Measurements from ENCODE around the gene SV2A. TPM values are rescaled to one million over a fixed set of nuclear protein-coding genes. Genes with fewer than 3 reads are reported as not detected.
"Not testable (repeated sequence)": the region's sequence is repeated elsewhere in the genome, so short reads cannot be mapped to it uniquely, and the experiment has no call there.

SV2A gene
- total and polyA plus RNA-seq, 9 donors, result 2.7 to 7.3 (median 4.1) TPM

- no peak overlapping the region for H3K4me3 ChIP-seq (ENCODE audit: low read length)
- no peaks in the 10 kb centered on the region for H3K27me3 ChIP-seq (ENCODE audit: control insufficient read depth, insufficient read depth, low read length)
- H3K36me3 ChIP-seq (ENCODE audit: control insufficient read depth, insufficient read depth, low read length), result peaks cover 2% of the 10 kb centered on the region
- no peak overlapping the region for H3K27ac ChIP-seq (ENCODE audit: low read length)
- no peaks in the 10 kb centered on the region for H3K9me3 ChIP-seq (replicated peaks; ENCODE audit: control insufficient read depth, low read depth, low read length)
- no peak for DNase-seq
- 50% methylated on average over 1 of the region's 1 CpG for WGBS (ENCODE audit: insufficient coverage)
- H3K4me1 ChIP-seq (ENCODE audit: control insufficient read depth, insufficient read depth, low read length), result peaks cover 9% of the 10 kb centered on the region
Measured at GRCh38 chr1:149879556-149879955, 38.1 kb downstream of the SV2A start.

GRCh38 chr1:149877211-149877946 is 40.3 kb downstream of the SV2A start:
- Histone ChIP-seq H3K27me3 (ENCODE audit: control insufficient read depth, insufficient read depth, low read length) (no peaks in the 10 kb centered on the region), H3K4me3 (ENCODE audit: low read length) (no peak overlapping the region), H3K27ac (ENCODE audit: low read length) (no peak overlapping the region), H3K9me3 (replicated peaks; ENCODE audit: control insufficient read depth, low read depth, low read length) (no peaks in the 10 kb centered on the region), H3K4me1 (ENCODE audit: control insufficient read depth, insufficient read depth, low read length) (no peaks in the 10 kb centered on the region), H3K36me3 (ENCODE audit: control insufficient read depth, insufficient read depth, low read length) (peaks cover 2% of the 10 kb centered on the region)
- DNase-seq, result no peak
- WGBS (ENCODE audit: insufficient coverage), result 75% methylated on average over 4 of the region's 7 CpGs

GRCh38 chr1:149873060-149873459 is 44.6 kb downstream of the SV2A start:
- H3K27ac ChIP-seq (ENCODE audit: low read length); DNase-seq; H3K4me3 ChIP-seq (ENCODE audit: low read length); H3K36me3 ChIP-seq (ENCODE audit: control insufficient read depth, insufficient read depth, low read length); H3K9me3 ChIP-seq (replicated peaks; ENCODE audit: control insufficient read depth, low read depth, low read length); H3K27me3 ChIP-seq (ENCODE audit: control insufficient read depth, insufficient read depth, low read length); H3K4me1 ChIP-seq (ENCODE audit: control insufficient read depth, insufficient read depth, low read length): not testable (repeated sequence)
- WGBS (ENCODE audit: insufficient coverage), result no CpG with 5 or more reads among the region's 4 CpGs

GRCh38 chr1:149866887-149867286 is 50.8 kb downstream of the SV2A start:
- no CpG with 5 or more reads among the region's 2 CpGs for WGBS (ENCODE audit: insufficient coverage)
- not testable (repeated sequence) for H3K27ac ChIP-seq (ENCODE audit: low read length); H3K4me3 ChIP-seq (ENCODE audit: low read length); H3K4me1 ChIP-seq (ENCODE audit: control insufficient read depth, insufficient read depth, low read length); H3K9me3 ChIP-seq (replicated peaks; ENCODE audit: control insufficient read depth, low read depth, low read length); H3K36me3 ChIP-seq (ENCODE audit: control insufficient read depth, insufficient read depth, low read length); H3K27me3 ChIP-seq (ENCODE audit: control insufficient read depth, insufficient read depth, low read length); DNase-seq

- H3K27ac ChIP-seq (ENCODE audit: low read length); H3K27me3 ChIP-seq (ENCODE audit: control insufficient read depth, insufficient read depth, low read length); H3K9me3 ChIP-seq (replicated peaks; ENCODE audit: control insufficient read depth, low read depth, low read length); H3K36me3 ChIP-seq (ENCODE audit: control insufficient read depth, insufficient read depth, low read length); DNase-seq; H3K4me3 ChIP-seq (ENCODE audit: low read length); H3K4me1 ChIP-seq (ENCODE audit: control insufficient read depth, insufficient read depth, low read length): not testable (repeated sequence)
- WGBS (ENCODE audit: insufficient coverage), result no CpG with 5 or more reads among the region's 32 CpGs
Measured at GRCh38 chr1:149861497-149862054, 56.1 kb downstream of the SV2A start.

- not testable (repeated sequence) for H3K4me1 ChIP-seq (ENCODE audit: control insufficient read depth, insufficient read depth, low read length); H3K27ac ChIP-seq (ENCODE audit: low read length); H3K36me3 ChIP-seq (ENCODE audit: control insufficient read depth, insufficient read depth, low read length); H3K4me3 ChIP-seq (ENCODE audit: low read length); DNase-seq; H3K9me3 ChIP-seq (replicated peaks; ENCODE audit: control insufficient read depth, low read depth, low read length); H3K27me3 ChIP-seq (ENCODE audit: control insufficient read depth, insufficient read depth, low read length)
- WGBS (ENCODE audit: insufficient coverage), result no CpG with 5 or more reads among the region's 55 CpGs
Measured at GRCh38 chr1:149860684-149861496, 56.8 kb downstream of the SV2A start.

GRCh38 chr1:149860271-149860670 is 57.4 kb downstream of the SV2A start:
- not testable (repeated sequence) for H3K4me3 ChIP-seq (ENCODE audit: low read length); H3K9me3 ChIP-seq (replicated peaks; ENCODE audit: control insufficient read depth, low read depth, low read length); H3K36me3 ChIP-seq (ENCODE audit: control insufficient read depth, insufficient read depth, low read length); H3K27ac ChIP-seq (ENCODE audit: low read length); DNase-seq; H3K4me1 ChIP-seq (ENCODE audit: control insufficient read depth, insufficient read depth, low read length); H3K27me3 ChIP-seq (ENCODE audit: control insufficient read depth, insufficient read depth, low read length)
- WGBS (ENCODE audit: insufficient coverage), result no CpG with 5 or more reads among the region's 15 CpGs

Other genes with a start within 250 kb of the SV2A start
- gene FCGR1A, start 135.2 kb downstream of the SV2A start, total RNA-seq, result 1.4 TPM
- gene FCGR1A, start 135.2 kb downstream of the SV2A start, polyA plus RNA-seq (ENCODE audit: insufficient read depth in 1 of 8, insufficient read length in 8 of 8, low replicate concordance in 1 of 8), result 1 to 10 TPM; 2.1 to 3.4 (median 2.9) TPM
- gene BOLA1, start 18.3 kb downstream of the SV2A start, total RNA-seq, result 17.6 TPM
- 10 to 100 TPM; 11.8 to 16.5 (median 13.9) TPM for gene BOLA1, start 18.3 kb downstream of the SV2A start, polyA plus RNA-seq (ENCODE audit: insufficient read depth in 1 of 8, insufficient read length in 8 of 8, low replicate concordance in 1 of 8)
- 7.1 TPM for gene SF3B4, start 10.0 kb upstream of the SV2A start, total RNA-seq
- 10 to 100 TPM; 35.5 to 55.0 (median 43.7) TPM for gene SF3B4, start 10.0 kb upstream of the SV2A start, polyA plus RNA-seq (ENCODE audit: insufficient read depth in 1 of 8, insufficient read length in 8 of 8, low replicate concordance in 1 of 8)
- gene MTMR11, start 19.0 kb upstream of the SV2A start, total RNA-seq, result 8.1 TPM
- 10 to 100 TPM; 14.8 to 25.1 (median 22.3) TPM for gene MTMR11, start 19.0 kb upstream of the SV2A start, polyA plus RNA-seq (ENCODE audit: insufficient read depth in 1 of 8, insufficient read length in 8 of 8, low replicate concordance in 1 of 8)
- gene OTUD7B, start 92.9 kb upstream of the SV2A start, total RNA-seq, result 12.7 TPM
- 10 to 100 TPM; 10.6 to 15.0 (median 12.9) TPM for gene OTUD7B, start 92.9 kb upstream of the SV2A start, polyA plus RNA-seq (ENCODE audit: insufficient read depth in 1 of 8, insufficient read length in 8 of 8, low replicate concordance in 1 of 8)
- gene VPS45, start 149.9 kb upstream of the SV2A start, total RNA-seq, result 46.9 TPM
- 10 to 100 TPM; 39.5 to 48.7 (median 43.9) TPM for gene VPS45, start 149.9 kb upstream of the SV2A start, polyA plus RNA-seq (ENCODE audit: insufficient read depth in 1 of 8, insufficient read length in 8 of 8, low replicate concordance in 1 of 8)
- gene PLEKHO1, start 232.1 kb upstream of the SV2A start, total RNA-seq, result 64.6 TPM
- 100 to 1,000 TPM in 1 of 8 donors, 10 to 100 TPM in 7; 82.8 to 100 (median 91.8) TPM for gene PLEKHO1, start 232.1 kb upstream of the SV2A start, polyA plus RNA-seq (ENCODE audit: insufficient read depth in 1 of 8, insufficient read length in 8 of 8, low replicate concordance in 1 of 8)